Activated naive CD4-positive, alpha-beta T cell treated with anti-CD3 and anti-CD28 coated beads for 36 hours (primary cell): Measurements from ENCODE around the gene TSC22D2. TPM values are rescaled to one million over a fixed set of nuclear protein-coding genes. Genes with fewer than 3 reads are reported as not detected.
"Not testable (repeated sequence)": the region's sequence is repeated elsewhere in the genome, so short reads cannot be mapped to it uniquely, and the experiment has no call there.

ENCODE experiments used
- CTCF ChIA-PET: fragments of 350-600 bp; sonication (Branson Sonifier 250); formaldehyde crosslinking; loops from one replicate; lab custom pipeline; 2021; ENCODE audit warnings: antibody characterized with exemption; lab: Charles Lee
- DNase-seq: peaks from one replicate; pipeline ENCODE4 v3.0.0-alpha.2; 2020
- H3K27ac Mint-ChIP-seq: one replicate; pipeline ENCODE4 v1.8.0; 2021; ENCODE audit warnings: mild to moderate bottlenecking, mixed read lengths
- H3K27me3 Mint-ChIP-seq: one replicate; pipeline ENCODE4 v1.8.0; 2021; ENCODE audit warnings: low read depth, mixed read lengths
- H3K36me3 Mint-ChIP-seq: one replicate; pipeline ENCODE4 v1.8.0; 2021; ENCODE audit warnings: low read depth, mixed read lengths
- H3K4me1 Mint-ChIP-seq: one replicate; pipeline ENCODE4 v1.8.0; 2021; ENCODE audit warnings: low read depth, mixed read lengths
- H3K4me3 Mint-ChIP-seq: one replicate; pipeline ENCODE4 v1.8.0; 2021; ENCODE audit warnings: mild to moderate bottlenecking, moderate library complexity, mixed read lengths
- H3K9me3 Mint-ChIP-seq: one replicate; pipeline ENCODE4 v1.8.0; 2021; ENCODE audit warnings: mixed read lengths
- intact Hi-C: fragments of 100-400 bp; cut with micrococcal nuclease; formaldehyde crosslinking; loops from one replicate; pipeline ENCODE4 v1.15.1; 2023
- total RNA-seq, 2 experiments: library from RNA; stranded (reverse); gene quantifications; one replicate each; pipeline ENCODE4 v1.2.3, GENCODE V29; 2021

Gene TSC22D2
- total RNA-seq, 2 experiments from 2014 or later, result 13.0 to 13.7 TPM

DNA sequence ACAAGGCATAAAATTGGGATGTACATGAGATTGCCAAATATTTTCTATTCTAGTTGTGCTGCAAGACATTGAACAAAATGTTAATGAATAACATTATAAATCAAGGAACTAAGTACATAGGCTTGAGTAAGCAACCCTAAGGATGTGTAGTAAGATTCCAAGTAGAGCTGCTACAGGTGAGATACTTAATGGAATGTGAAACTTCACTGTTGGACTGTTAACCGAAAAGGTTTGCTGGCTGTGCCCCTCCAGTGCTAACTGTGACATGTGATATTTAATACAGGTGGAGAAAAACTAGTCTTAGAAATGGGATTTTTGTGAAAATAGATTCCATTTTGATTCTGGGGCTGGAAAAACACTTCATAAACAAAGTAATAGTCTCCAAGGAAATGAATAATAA lies 52.4 kb downstream of the TSC22D2 start:
- H3K36me3 Mint-ChIP-seq, result peaks cover 15% of the 10 kb centered on the region
- H3K27me3 Mint-ChIP-seq, result no peaks in the 10 kb centered on the region
- H3K9me3 Mint-ChIP-seq, result no peaks in the 10 kb centered on the region
- intact Hi-C loops, result no loop called here
- no peak overlapping the region for H3K4me3 Mint-ChIP-seq
- CTCF ChIA-PET, result no interaction called here
- DNase-seq, result no peak
- H3K27ac Mint-ChIP-seq, result no peak overlapping the region
- H3K4me1 Mint-ChIP-seq, result no peaks in the 10 kb centered on the region

DNA sequence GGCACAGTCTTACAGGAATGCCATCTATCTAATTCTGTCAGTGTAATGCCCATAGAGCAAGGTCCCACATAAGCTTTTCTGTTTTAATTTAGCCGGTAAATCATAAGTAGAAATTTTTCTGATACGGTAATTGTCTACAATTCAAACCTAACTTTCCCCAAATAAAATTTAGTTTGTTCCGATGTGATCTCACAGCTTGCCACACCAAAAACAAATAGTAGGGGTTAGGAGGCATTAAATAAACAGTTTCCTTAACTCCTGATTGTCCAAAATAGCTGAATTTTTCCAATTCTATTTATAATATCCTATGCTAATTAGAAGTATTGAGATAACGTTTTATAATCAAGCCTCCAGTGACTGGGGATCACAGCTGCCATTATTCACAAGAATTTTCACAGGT lies 53.3 kb downstream of the TSC22D2 start:
- no peaks in the 10 kb centered on the region for H3K9me3 Mint-ChIP-seq
- no peak overlapping the region for H3K27ac Mint-ChIP-seq
- no peaks in the 10 kb centered on the region for H3K4me1 Mint-ChIP-seq
- no peak for DNase-seq
- CTCF ChIA-PET, result interaction anchor here (0.7 kb wide), 1 partner anchor 46 kb away, joined by 4 read pairs; no protein-coding TSS in a partner anchor
- H3K4me3 Mint-ChIP-seq, result no peak overlapping the region
- no peaks in the 10 kb centered on the region for H3K27me3 Mint-ChIP-seq
- intact Hi-C loops, result no loop called here
- H3K36me3 Mint-ChIP-seq, result peaks cover 15% of the 10 kb centered on the region

DNA sequence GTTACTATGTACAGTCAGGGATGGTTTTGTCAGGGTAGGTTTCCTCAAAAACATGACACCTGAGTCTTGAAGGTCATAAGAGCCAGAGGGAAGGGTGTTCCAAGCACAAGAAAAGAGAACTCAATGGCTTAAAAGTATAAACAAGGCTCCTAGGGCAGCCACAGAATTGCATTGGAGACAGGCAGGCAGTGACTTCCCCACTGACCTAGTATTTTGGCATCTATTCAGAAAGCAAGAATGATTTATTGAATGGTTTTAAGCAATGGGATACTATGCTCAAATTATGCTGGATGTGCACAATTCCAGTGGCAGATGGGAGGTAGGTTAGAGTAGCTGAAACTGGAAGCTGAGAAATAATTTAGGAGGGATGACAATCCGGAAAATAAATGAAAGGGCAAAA lies 54.0 kb downstream of the TSC22D2 start:
- Mint-ChIP-seq H3K4me1 (no peaks in the 10 kb centered on the region), H3K27me3 (no peaks in the 10 kb centered on the region), H3K27ac (no peak overlapping the region), H3K4me3 (no peak overlapping the region), H3K9me3 (no peaks in the 10 kb centered on the region), H3K36me3 (peaks cover 15% of the 10 kb centered on the region)
- intact Hi-C loops, result no loop called here
- no peak for DNase-seq
- CTCF ChIA-PET, result interaction anchor here (0.7 kb wide), 1 partner anchor 47 kb away, joined by 4 read pairs; no protein-coding TSS in a partner anchor

DNA sequence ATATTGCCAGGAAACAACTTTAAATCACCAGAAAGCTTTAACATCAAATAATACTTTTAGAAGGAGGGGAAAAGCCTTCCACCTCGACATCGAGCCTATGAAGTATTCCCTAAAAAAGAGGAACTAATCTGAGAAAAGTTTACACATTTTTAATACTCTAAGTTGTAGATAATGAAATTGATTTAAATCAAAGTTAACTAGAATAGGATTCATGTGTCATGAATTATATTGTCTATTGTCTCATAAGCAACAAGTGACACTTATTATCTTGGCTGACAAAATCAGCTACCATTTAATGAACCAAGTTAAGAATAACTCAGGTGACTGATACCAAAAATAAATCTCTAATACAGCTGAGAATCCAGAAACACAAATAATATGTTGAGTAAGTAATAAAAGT lies 56.6 kb downstream of the TSC22D2 start:
- Mint-ChIP-seq H3K27ac (no peak overlapping the region), H3K9me3 (no peaks in the 10 kb centered on the region), H3K4me3 (no peak overlapping the region), H3K36me3 (no peaks in the 10 kb centered on the region), H3K27me3 (no peaks in the 10 kb centered on the region), H3K4me1 (no peaks in the 10 kb centered on the region)
- DNase-seq, result no peak
- CTCF ChIA-PET, result interaction anchor here (0.7 kb wide), 1 partner anchor 42 kb away, joined by 3 read pairs; no protein-coding TSS in a partner anchor
- intact Hi-C loops, result no loop called here

DNA sequence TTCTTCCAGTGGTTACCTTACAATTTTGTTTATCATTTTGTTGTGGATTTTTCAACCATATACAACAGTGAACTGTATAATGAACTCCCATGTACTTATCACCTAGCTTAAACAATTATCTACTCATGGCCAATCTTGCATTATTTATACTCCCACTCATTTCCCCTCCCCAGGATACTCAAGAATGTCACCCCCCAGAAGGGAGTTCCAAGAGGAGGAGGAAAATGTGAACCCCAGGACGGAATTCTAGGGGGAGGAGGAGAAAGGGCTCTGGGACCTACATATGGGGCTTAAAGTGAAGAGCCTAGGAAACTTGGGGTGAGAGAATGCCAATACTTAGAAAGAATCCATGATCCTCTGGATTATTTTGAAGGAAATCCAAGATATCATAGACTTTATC lies 59.3 kb downstream of the TSC22D2 start:
- CTCF ChIA-PET, result no interaction called here
- no peaks in the 10 kb centered on the region for H3K9me3 Mint-ChIP-seq
- H3K4me3 Mint-ChIP-seq, result no peak overlapping the region
- DNase-seq, result no peak
- no peaks in the 10 kb centered on the region for H3K27me3 Mint-ChIP-seq
- intact Hi-C loops, result no loop called here
- H3K27ac Mint-ChIP-seq, result no peak overlapping the region
- H3K36me3 Mint-ChIP-seq, result no peaks in the 10 kb centered on the region
- H3K4me1 Mint-ChIP-seq, result no peaks in the 10 kb centered on the region

DNA sequence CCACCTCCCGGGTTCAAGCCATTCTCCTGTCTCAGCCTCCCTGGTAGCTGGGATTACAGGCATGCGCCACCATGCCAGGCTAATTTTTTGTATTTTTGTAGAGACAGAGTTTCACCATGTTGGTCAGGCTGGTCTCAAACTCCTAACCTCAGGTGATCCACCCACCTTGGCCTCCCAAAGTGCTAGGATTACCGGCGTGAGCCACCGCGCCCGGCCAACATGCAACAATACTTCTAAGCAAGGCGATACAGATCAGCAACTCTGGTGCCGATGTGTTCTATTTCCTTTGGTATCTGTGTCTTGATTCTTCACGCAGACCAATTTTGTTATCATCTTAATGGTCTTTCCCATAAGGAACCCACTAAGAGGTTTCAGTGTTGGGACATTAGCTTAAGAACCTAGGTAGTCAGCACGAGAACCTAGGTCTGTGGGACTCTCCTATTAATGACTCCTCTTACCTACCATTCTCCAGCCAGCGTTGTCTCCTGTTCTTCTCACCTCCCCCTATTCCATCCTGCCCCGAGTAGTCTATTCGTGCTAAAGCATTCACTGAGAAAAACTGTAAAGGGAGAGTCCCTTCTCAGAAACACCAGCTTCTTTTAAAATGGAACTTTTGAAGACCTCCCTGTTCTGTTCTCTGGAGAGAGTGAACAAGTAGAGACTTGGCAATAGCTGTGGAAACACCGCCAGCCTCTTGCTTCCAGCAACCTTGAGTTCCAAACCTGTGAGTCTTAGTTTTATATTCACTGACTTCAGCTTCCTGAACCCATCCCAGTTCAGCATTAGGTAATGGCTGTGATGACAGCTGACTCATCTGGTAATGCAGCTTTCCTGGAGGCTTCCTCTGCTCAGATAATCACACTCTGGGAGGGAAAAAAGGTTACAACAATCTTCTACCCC lies 61.2 kb downstream of the TSC22D2 start:
- Mint-ChIP-seq H3K27ac (no peak overlapping the region), H3K9me3 (peaks cover 3% of the 10 kb centered on the region), H3K4me1 (no peaks in the 10 kb centered on the region), H3K4me3 (no peak overlapping the region), H3K36me3 (no peaks in the 10 kb centered on the region), H3K27me3 (no peaks in the 10 kb centered on the region)
- intact Hi-C loops, result no loop called here
- DNase-seq, result no peak
- CTCF ChIA-PET, result interaction anchor here (1.2 to 2.0 kb wide), 2 partner anchors 26 to 242 kb away, joined by 3 to 8 read pairs; no protein-coding TSS in a partner anchor

DNA sequence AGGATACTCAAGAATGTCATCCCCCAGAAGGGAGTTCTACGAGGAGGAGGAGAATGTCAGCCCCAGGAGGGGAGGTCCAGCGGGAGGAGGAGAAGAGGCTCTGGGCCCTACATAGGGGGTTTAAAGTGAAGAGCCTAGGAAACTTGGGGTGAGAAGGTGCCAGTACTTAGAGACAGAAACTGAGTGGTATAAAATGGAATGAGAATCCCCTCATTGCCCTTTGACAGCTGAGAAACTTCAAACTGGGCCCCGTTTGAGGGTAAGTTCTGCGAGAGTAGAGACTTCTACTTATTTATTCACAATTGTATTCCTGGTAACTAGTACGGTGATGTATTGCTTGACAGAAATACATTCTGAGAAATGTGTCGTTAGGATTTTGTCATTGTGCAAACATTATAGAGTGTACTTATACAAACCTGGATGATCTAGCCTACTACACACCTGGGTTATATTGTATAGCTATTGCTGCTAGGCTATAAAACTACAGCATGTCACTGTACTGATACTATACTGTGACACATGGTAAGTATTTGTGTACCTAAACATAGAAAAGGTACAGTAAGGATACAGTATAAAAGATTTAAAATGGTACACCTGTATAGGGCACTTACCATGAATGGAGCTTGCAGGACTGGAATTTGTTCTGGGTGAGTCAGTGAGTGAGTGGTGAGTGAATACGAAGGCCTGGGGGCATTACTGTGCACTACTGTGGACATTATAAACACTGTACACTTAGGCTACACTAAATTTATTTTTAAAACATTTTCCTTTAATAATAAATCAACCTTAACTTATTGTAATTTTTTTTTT lies 62.0 kb downstream of the TSC22D2 start:
- intact Hi-C loops, result no loop called here
- no peaks in the 10 kb centered on the region for H3K27me3 Mint-ChIP-seq
- H3K9me3 Mint-ChIP-seq, result peaks cover 3% of the 10 kb centered on the region
- no peak overlapping the region for H3K27ac Mint-ChIP-seq
- H3K4me3 Mint-ChIP-seq, result no peak overlapping the region
- no peaks in the 10 kb centered on the region for H3K36me3 Mint-ChIP-seq
- H3K4me1 Mint-ChIP-seq, result no peaks in the 10 kb centered on the region
- CTCF ChIA-PET, result interaction anchor here (1.2 to 2.0 kb wide), 2 partner anchors 25 to 243 kb away, joined by 3 to 8 read pairs; no protein-coding TSS in a partner anchor
- no peak for DNase-seq

DNA sequence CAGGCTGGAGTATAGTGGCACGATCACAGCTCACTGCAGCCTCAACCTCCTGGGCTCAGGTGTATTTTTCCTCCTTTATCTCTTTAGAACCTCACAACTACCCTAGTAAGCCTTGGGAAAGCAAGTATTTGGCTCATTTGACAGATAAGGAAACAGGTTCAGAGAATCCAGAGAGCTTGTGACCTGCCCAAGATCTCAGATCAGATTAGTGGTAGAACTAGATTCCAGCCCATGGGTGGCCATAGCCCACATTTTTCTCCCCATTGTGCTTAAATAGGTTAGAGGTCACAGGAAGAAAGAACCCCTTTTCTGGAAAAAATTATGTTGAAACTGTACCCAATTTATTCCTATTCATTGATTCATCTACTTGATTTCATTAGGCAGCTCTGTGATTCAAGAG lies 64.3 kb downstream of the TSC22D2 start:
- DNase-seq, result no peak
- no peaks in the 10 kb centered on the region for H3K4me1 Mint-ChIP-seq
- no peak overlapping the region for H3K27ac Mint-ChIP-seq
- H3K4me3 Mint-ChIP-seq, result no peak overlapping the region
- H3K9me3 Mint-ChIP-seq, result peaks cover 7% of the 10 kb centered on the region
- CTCF ChIA-PET, result no interaction called here
- H3K27me3 Mint-ChIP-seq, result no peaks in the 10 kb centered on the region
- intact Hi-C loops, result no loop called here
- H3K36me3 Mint-ChIP-seq, result no peaks in the 10 kb centered on the region

DNA sequence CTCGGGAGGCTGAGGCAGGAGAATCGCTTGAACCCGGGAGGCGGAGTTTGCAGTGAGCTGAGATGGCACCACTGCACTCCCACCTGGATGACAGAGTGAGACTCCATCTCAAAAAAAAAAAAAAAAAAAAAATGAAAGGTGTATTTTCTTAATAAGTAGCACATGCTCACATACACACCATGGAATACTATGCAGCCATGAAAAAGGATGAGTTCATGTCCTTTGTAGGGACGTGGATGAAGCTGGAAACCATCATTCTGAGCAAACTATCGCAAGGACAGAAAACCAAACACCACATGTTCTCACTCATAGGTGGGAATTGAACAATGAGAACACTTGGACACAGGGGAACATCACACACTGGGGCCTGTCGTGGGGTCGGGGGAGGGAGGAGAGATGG lies 65.1 kb downstream of the TSC22D2 start:
- CTCF ChIA-PET, H3K36me3 Mint-ChIP-seq, H3K9me3 Mint-ChIP-seq: not testable (repeated sequence)

DNA sequence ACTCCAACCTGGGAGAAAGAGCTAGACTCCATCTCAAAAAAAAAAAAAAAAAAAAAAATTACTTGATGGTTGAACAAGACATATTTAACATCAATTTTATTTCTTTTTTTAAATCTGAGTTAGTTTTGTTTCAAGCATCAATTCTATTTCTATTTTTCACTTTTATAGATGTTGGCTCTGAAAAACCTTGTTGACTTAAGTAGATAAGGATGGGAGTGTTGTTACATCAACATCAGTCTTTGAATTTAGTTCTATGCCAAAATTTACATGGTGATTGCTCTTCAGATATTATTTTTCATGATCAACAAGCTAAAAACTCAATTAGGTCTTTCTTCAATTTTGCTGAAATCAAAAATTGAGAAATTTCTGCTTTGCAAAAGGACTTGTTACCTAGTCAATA lies 71.3 kb downstream of the TSC22D2 start:
- CTCF ChIA-PET, result interaction anchor here (1.0 kb wide), 1 partner anchor 17 kb away, joined by 3 read pairs; no protein-coding TSS in a partner anchor

More for the DNA sequence above, 65.1 kb downstream of the TSC22D2 start:
- H3K4me3 Mint-ChIP-seq, intact Hi-C loops, H3K4me1 Mint-ChIP-seq, H3K27me3 Mint-ChIP-seq, DNase-seq, H3K27ac Mint-ChIP-seq: not testable (repeated sequence)

DNA sequence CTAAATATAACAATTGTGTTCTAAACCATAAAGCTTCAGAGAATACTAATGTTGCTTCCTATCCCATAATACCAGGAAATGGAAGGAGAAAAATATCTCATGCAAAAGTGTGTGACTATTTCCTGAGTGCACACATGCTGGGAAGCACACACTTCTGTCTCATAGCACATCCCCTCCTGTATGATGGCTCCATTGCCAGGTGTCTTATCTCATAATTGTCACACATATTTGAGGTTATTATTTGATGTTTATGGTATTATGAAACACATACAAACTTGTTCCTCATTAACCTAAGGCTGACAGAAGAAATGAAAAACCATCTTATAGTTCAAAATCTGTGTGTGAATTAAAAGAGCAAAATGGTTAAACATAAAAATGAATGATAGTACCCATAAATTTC lies 72.8 kb downstream of the TSC22D2 start:
- intact Hi-C loops, result no loop called here
- Mint-ChIP-seq H3K9me3 (peaks cover 20% of the 10 kb centered on the region), H3K36me3 (peaks cover 6% of the 10 kb centered on the region), H3K27ac (no peak overlapping the region), H3K4me1 (no peaks in the 10 kb centered on the region), H3K27me3 (no peaks in the 10 kb centered on the region), H3K4me3 (no peak overlapping the region)
- no peak for DNase-seq
- CTCF ChIA-PET, result no interaction called here

More for the DNA sequence above, 71.3 kb downstream of the TSC22D2 start:
- H3K27ac Mint-ChIP-seq, result no peak overlapping the region
- peaks cover 15% of the 10 kb centered on the region for H3K9me3 Mint-ChIP-seq
- H3K4me1 Mint-ChIP-seq, result no peaks in the 10 kb centered on the region
- H3K4me3 Mint-ChIP-seq, result no peak overlapping the region
- no peak for DNase-seq
- H3K27me3 Mint-ChIP-seq, result no peaks in the 10 kb centered on the region
- H3K36me3 Mint-ChIP-seq, result peaks cover 4% of the 10 kb centered on the region
- intact Hi-C loops, result no loop called here

DNA sequence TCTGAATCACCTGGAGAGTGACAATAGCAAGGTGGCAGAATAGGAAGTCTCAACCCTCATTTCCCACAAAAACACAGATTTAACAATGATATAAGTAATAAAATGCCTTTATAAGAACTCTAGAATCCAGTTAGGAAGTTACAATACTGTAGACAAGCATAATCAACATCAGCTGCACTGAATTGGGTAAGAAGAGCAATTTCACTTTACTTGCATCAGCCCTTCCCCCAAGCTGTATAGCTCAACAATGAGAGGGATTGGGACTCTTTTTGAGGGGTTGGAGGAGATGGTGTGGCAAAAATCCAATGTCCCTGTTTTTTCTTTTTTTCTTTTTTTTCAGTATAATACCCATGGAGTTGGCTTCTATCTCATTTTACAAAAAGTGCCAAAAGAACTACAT lies 75.1 kb downstream of the TSC22D2 start:
- H3K36me3 Mint-ChIP-seq, result peaks cover 6% of the 10 kb centered on the region
- H3K4me3 Mint-ChIP-seq, result no peak overlapping the region
- no peaks in the 10 kb centered on the region for H3K4me1 Mint-ChIP-seq
- no peak overlapping the region for H3K27ac Mint-ChIP-seq
- CTCF ChIA-PET, result no interaction called here
- H3K9me3 Mint-ChIP-seq, result peaks cover 18% of the 10 kb centered on the region
- intact Hi-C loops, result no loop called here
- H3K27me3 Mint-ChIP-seq, result no peaks in the 10 kb centered on the region
- DNase-seq, result no peak
